ENCODE results near the gene SPSB1. TPM values are rescaled to one million over a fixed set of nuclear protein-coding genes. Genes with fewer than 3 reads are reported as not detected.

SPSB1 gene
- total and polyA plus RNA-seq, 10 of the 15 experiments (the other 5 are each of a cell fraction or from before 2014, with no cell fraction given) = 0.02 to 2.0 (median 0.90) TPM; not detected in 1

GRCh38 chr1:9369964-9370788 is 77.5 kb downstream of the SPSB1 start:
- CTCF ChIA-PET = no interaction called here

More at GRCh38 chr1:9369964-9370788, 77.5 kb downstream of the SPSB1 start:
- no peak for ATAC-seq
- Histone ChIP-seq H3K9me3 (replicated peaks; ENCODE audit: control insufficient read depth, insufficient read depth, low read length) (no peaks in the 10 kb centered on the region), H2AFZ (ENCODE audit: control insufficient read depth, low read depth, low read length) (no peak overlapping the region), H3K79me2 (ENCODE audit: control insufficient read depth, insufficient read depth, low read length) (no peaks in the 10 kb centered on the region), H3K9ac (ENCODE audit: control insufficient read depth, insufficient read depth, low read length) (no peak overlapping the region), H3K27me3 (replicated peaks in 1 of 2; ENCODE audit: control insufficient read depth in 2 of 2, insufficient read depth in 2 of 2, low read length in 1 of 2) (no peaks in the 10 kb centered on the region; a peak in 1 of 4 replicates), H3K36me3 (ENCODE audit: control insufficient read depth in 2 of 2, insufficient read depth in 2 of 2, low read length in 1 of 2) (no peaks in the 10 kb centered on the region), H4K20me1 (ENCODE audit: control insufficient read depth, insufficient read depth) (no peaks in the 10 kb centered on the region), H3K27ac (ENCODE audit: control insufficient read depth, insufficient read depth) (no peak overlapping the region), H3K4me3 (no peak overlapping the region), H3K4me1 (ENCODE audit: control insufficient read depth, insufficient read depth, low read length) (no peaks in the 10 kb centered on the region; the same call in 1 of the 2 replicates), H3K4me2 (ENCODE audit: control insufficient read depth, insufficient read depth) (no peak overlapping the region)
- ChIA-PET RAD21 (ENCODE audit: unreplicated experiment) (no interaction called here), SMC1A (ENCODE audit: uncharacterized antibody, unreplicated experiment) (no interaction called here), POLR2A (interaction anchor here (0.5 kb wide), 1 partner anchor 88 kb away, joined by 3 read pairs; no protein-coding TSS in a partner anchor)
- TF ChIP-seq HDAC6 (IDR thresholded peaks at IDR 0.05; ENCODE audit: unreplicated experiment) (no peak), FOXM1 (IDR thresholded peaks at IDR 0.05; ENCODE audit: low read depth, low read length) (no peak), IRF5 (IDR thresholded peaks at IDR 0.05; ENCODE audit: borderline replicate concordance) (no peak), IKZF2 (IDR thresholded peaks at IDR 0.05) (no peak), ZNF384 (IDR thresholded peaks at IDR 0.05; ENCODE audit: borderline replicate concordance, low read depth, low read length) (no peak), NFIC (IDR thresholded peaks at IDR 0.05; ENCODE audit: low read depth, low read length) (no peak), SMARCA5 (IDR thresholded peaks at IDR 0.05) (no peak), RAD51 (IDR thresholded peaks at IDR 0.05) (no peak), SRF (IDR thresholded peaks at IDR 0.05; ENCODE audit: low read depth in 2 of 2, low read length in 2 of 2) (no peak), RCOR1 (conservative IDR thresholded peaks at IDR 0.05; ENCODE audit: low read depth, low read length) (no peak), REST (IDR thresholded peaks at IDR 0.05; ENCODE audit: low read depth, low read length) (no peak), SMAD5 (IDR thresholded peaks at IDR 0.05; ENCODE audit: low read depth) (no peak), MYC (IDR thresholded peaks at IDR 0.05; ENCODE audit: insufficient read depth, insufficient read length, insufficient replicate concordance, low read length, severe bottlenecking) (no peak), CBFB (IDR thresholded peaks at IDR 0.05; ENCODE audit: low read depth) (no peak), BACH1 (IDR thresholded peaks at IDR 0.05; ENCODE audit: borderline replicate concordance) (no peak)
- TF ChIP-seq, protein P1, sequence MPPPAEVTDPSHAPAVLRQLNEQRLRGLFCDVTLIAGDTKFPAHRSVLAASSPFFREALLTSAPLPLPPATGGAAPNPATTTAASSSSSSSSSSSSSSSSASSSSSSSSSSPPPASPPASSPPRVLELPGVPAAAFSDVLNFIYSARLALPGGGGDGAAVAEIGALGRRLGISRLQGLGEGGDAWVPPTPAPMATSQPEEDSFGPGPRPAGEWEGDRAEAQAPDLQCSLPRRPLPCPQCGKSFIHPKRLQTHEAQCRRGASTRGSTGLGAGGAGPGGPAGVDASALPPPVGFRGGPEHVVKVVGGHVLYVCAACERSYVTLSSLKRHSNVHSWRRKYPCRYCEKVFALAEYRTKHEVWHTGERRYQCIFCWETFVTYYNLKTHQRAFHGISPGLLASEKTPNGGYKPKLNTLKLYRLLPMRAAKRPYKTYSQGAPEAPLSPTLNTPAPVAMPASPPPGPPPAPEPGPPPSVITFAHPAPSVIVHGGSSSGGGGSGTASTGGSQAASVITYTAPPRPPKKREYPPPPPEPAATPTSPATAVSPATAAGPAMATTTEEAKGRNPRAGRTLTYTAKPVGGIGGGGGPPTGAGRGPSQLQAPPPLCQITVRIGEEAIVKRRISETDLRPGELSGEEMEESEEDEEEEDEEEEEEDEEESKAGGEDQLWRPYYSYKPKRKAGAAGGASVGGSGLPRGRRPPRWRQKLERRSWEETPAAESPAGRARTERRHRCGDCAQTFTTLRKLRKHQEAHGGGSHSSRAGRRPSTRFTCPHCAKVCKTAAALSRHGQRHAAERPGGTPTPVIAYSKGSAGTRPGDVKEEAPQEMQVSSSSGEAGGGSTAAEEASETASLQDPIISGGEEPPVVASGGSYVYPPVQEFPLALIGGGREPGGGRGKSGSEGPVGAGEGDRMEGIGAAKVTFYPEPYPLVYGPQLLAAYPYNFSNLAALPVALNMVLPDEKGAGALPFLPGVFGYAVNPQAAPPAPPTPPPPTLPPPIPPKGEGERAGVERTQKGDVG (CRISPR knock-in tag; IDR thresholded peaks at IDR 0.05) = no peak
- intact Hi-C loops (cut with micrococcal nuclease; ENCODE audit: unreplicated experiment) = no loop called here
- FAIRE-seq = no peak
- in situ Hi-C loops (cut with MboI) = no loop called here
- BruUV-seq (replicated peaks) = no TSS peak
- no peak for DNase-seq (ENCODE audit: low read depth, low spot score)
- 74% methylated on average over 16 of the region's 16 CpGs for WGBS (ENCODE audit: insufficient coverage, insufficient replicate concordance, low lambda C conversion rate, missing lambda C conversion rate)

Data from GM12878 (cell line).